ENCODE results near the gene GBP6. TPM values are rescaled to one million over a fixed set of nuclear protein-coding genes. Genes with fewer than 3 reads are reported as not detected.
A peak's percentile ranks its signal among the peaks of the same experiment; 100 is the strongest.
"Not testable (repeated sequence)": the region's sequence is repeated elsewhere in the genome, so short reads cannot be mapped to it uniquely, and the experiment has no call there.

Gene GBP6
- total and polyA plus RNA-seq, 11 donors, result 0.03 to 0.67 (median 0.13) TPM; not detected in 5

- no peak for DNase-seq
- H3K9me3 ChIP-seq, result peaks cover 0 to 2% (median 0%) of the 10 kb centered on the region in 12 donors
- 6 to 20% (median 15%) methylated on average over 1 of the region's 1 CpG for WGBS, 4 donors
- peaks cover 0 to 10% (median 0%) of the 10 kb centered on the region in 9 donors for H3K36me3 ChIP-seq
- TF ChIP-seq POLR2A (IDR thresholded peaks at IDR 0.05), result no peak
- no peak for TF ChIP-seq CTCF (IDR thresholded peaks at IDR 0.05)
- H3K4me3 ChIP-seq, result peak overlapping the region in 11 of 12 donors; percentile 8 to 65 (median 50)
- intact Hi-C loops (cut with DNase I), result no loop called here
- H3K27me3 ChIP-seq, result no peaks in the 10 kb centered on the region
- H3K4me1 ChIP-seq, result peaks cover 0 to 30% (median 6%) of the 10 kb centered on the region in 12 donors
- ATAC-seq, result peak in 3 of 4 donors; percentile 34 to 76 (median 61)
- H3K27ac ChIP-seq, result peak overlapping the region; percentile 26 to 87 (median 60)
Observed at GRCh38 chr1:89407360-89407759, 43.5 kb downstream of the GBP6 start.

- H3K4me3 ChIP-seq, result peak overlapping the region in 11 of 12 donors; percentile 8 to 65 (median 50)
- H3K27me3 ChIP-seq; H3K36me3 ChIP-seq; intact Hi-C loops (cut with DNase I); DNase-seq; H3K9me3 ChIP-seq: not testable (repeated sequence)
- H3K27ac ChIP-seq, result peak overlapping the region; percentile 26 to 87 (median 60)
- WGBS, 4 donors, result 15 to 22% (median 19%) methylated on average over 2 of the region's 2 CpGs
- peak in 1 of 4 donors; percentile 44 for ATAC-seq
- peaks cover 0 to 30% (median 6%) of the 10 kb centered on the region in 12 donors for H3K4me1 ChIP-seq
Observed at GRCh38 chr1:89407768-89408167, 43.9 kb downstream of the GBP6 start.

- WGBS, 4 donors, result 88 to 93% (median 91%) methylated on average over 3 of the region's 3 CpGs
- H3K4me1 ChIP-seq, result no peaks in the 10 kb centered on the region
- no peaks in the 10 kb centered on the region for H3K27me3 ChIP-seq
- H3K36me3 ChIP-seq, result peaks cover 0 to 43% (median 8%) of the 10 kb centered on the region in 9 donors
- no peak overlapping the region for H3K27ac ChIP-seq
- TF ChIP-seq POLR2A (IDR thresholded peaks at IDR 0.05) (no peak), CTCF (IDR thresholded peaks at IDR 0.05) (no peak)
- ATAC-seq (no peak), DNase-seq (no peak)
- intact Hi-C loops (cut with DNase I), result no loop called here
- no peak overlapping the region for H3K4me3 ChIP-seq
- no peaks in the 10 kb centered on the region for H3K9me3 ChIP-seq
Observed at GRCh38 chr1:89425056-89425455, 61.2 kb downstream of the GBP6 start.

- Histone ChIP-seq H3K4me3 (no peak overlapping the region), H3K9me3 (no peaks in the 10 kb centered on the region), H3K27ac (no peak overlapping the region), H3K27me3 (no peaks in the 10 kb centered on the region), H3K36me3 (peaks cover 0 to 22% (median 0%) of the 10 kb centered on the region in 9 donors), H3K4me1 (no peaks in the 10 kb centered on the region)
- WGBS, 4 donors, result 85 to 90% (median 90%) methylated on average over 6 of the region's 6 CpGs
- ATAC-seq, result no peak
- DNase-seq, result no peak
- TF ChIP-seq POLR2A (IDR thresholded peaks at IDR 0.05), result no peak
- no peak for TF ChIP-seq CTCF (IDR thresholded peaks at IDR 0.05)
- intact Hi-C loops (cut with DNase I), result no loop called here
Observed at GRCh38 chr1:89429062-89429461, 65.2 kb downstream of the GBP6 start.

GRCh38 chr1:89429681-89430080 is 65.8 kb downstream of the GBP6 start:
- ATAC-seq; H3K4me3 ChIP-seq; intact Hi-C loops (cut with DNase I); DNase-seq; H3K27me3 ChIP-seq; H3K27ac ChIP-seq; H3K4me1 ChIP-seq; H3K9me3 ChIP-seq: not testable (repeated sequence)
- H3K36me3 ChIP-seq, result peaks cover 0 to 16% (median 0%) of the 10 kb centered on the region in 9 donors
- 31 to 56% (median 50%) methylated on average over 1 to 2 of the region's 4 CpGs for WGBS, 4 donors

All from heart left ventricle (tissue), 16 donors.